K562 (cell line): ENCODE data around the gene HUS1. TPM values are rescaled to one million over a fixed set of nuclear protein-coding genes. Genes with fewer than 3 reads are reported as not detected.

Experiments used
- ATAC-seq: fragments of 200-7000 bp; cut with Tn5 transposase; 3 replicates; pipeline ENCODE4 v1.9.1; 2020; ENCODE audit warnings: moderate library complexity
- BruUV-seq: library from RNA; stranded (reverse); fragments of 400-500 nt; replicated peaks from 2 replicates; lab custom pipeline; 2021; lab: Mats Ljungman, UMichigan
- CTCF ChIA-PET: fragments of 300-600 bp; formaldehyde crosslinking; extraction: SDS; loops from one replicate; lab custom pipeline; 2021; ENCODE audit warnings: low intra/inter-chr PET ratio; lab: Yijun Ruan, JAX
- POLR2A ChIA-PET: fragments of 300-600, 350-650 bp; sonication (Branson Sonifier 250); formaldehyde crosslinking; extraction: SDS; loops from one replicate; lab custom pipeline; 2021; ENCODE audit warnings: antibody characterized with exemption, inconsistent platforms; lab: Yijun Ruan, JAX
- DNase-seq, 4 experiments: peaks; one replicate each; pipeline versions ENCODE4 v3.0.0 to v3.0.0-alpha.2; 2011 to 2018; ENCODE audit warnings: low spot score in 3 of 4, mixed read lengths in 3 of 4; ENCODE audit errors: extremely low read depth in 1 of 4
- FAIRE-seq: peaks from 2 replicates; lab custom pipeline; 2011; peaks lifted over from hg19 to GRCh38; lab: Jason Lieb, UNC
- H2AFZ ChIP-seq: 2 replicates; pipeline ENCODE4 v1.6.0; 2011; ENCODE audit warnings: low read depth, low read length, control low read depth, inconsistent platforms
- H3K27ac ChIP-seq: fragments of 200-600 bp; 3 replicates; pipeline ENCODE4 v1.8.0; 2011; ENCODE audit warnings: low read depth, mild to moderate bottlenecking, control low read depth, inconsistent platforms, low read length, moderate library complexity, mixed read lengths; ENCODE audit errors: extremely low read depth
- H3K27me3 ChIP-seq, 2 experiments: fragments of 300-600 bp in 1 of 2; 2 replicates in 1 of 2; 3 replicates in 1 of 2; pipeline versions ENCODE4 v1.6.0 to v1.8.0; 2011; ENCODE audit warnings: inconsistent platforms in 2 of 2, low read length in 2 of 2, mild to moderate bottlenecking in 1 of 2, mixed read lengths in 1 of 2, moderate library complexity in 1 of 2; ENCODE audit not compliant: control insufficient read depth in 2 of 2, insufficient read depth in 2 of 2
- H3K36me3 ChIP-seq: fragments of 300-600 bp; 3 replicates; pipeline ENCODE4 v1.8.0; 2011; ENCODE audit warnings: mild to moderate bottlenecking, low read length, inconsistent platforms; ENCODE audit not compliant: control insufficient read depth, insufficient read depth
- H3K4me1 ChIP-seq, 2 experiments: fragments of 200-600 bp in 1 of 2; replicated peaks in 1 of 2; 2 replicates in 1 of 2; 3 replicates in 1 of 2; pipeline versions ENCODE4 v1.5.1 to v1.8.0; 2011; ENCODE audit warnings: inconsistent platforms in 2 of 2, low read length in 2 of 2, mild to moderate bottlenecking in 1 of 2, mixed read lengths in 1 of 2, moderate library complexity in 1 of 2; ENCODE audit not compliant: control insufficient read depth in 2 of 2, insufficient read depth in 2 of 2
- H3K4me2 ChIP-seq: 2 replicates; pipeline ENCODE4 v1.6.1; 2011; ENCODE audit warnings: low read length, control low read depth, inconsistent platforms, mixed read lengths; ENCODE audit not compliant: insufficient read depth
- H3K4me3 ChIP-seq: fragments of 200-600 bp; sonication (generic), shearing (Covaris generic); 2 replicates; pipeline ENCODE4 v1.5.1; 2016; ENCODE audit warnings: control low read depth, inconsistent platforms
- H3K79me2 ChIP-seq: fragments of 200-600 bp; 3 replicates; pipeline ENCODE4 v1.8.0; 2011; ENCODE audit warnings: low read length, inconsistent platforms; ENCODE audit not compliant: control insufficient read depth, insufficient read depth
- H3K9ac ChIP-seq, 2 experiments: 2 replicates each; pipeline versions ENCODE4 v1.6.0 to v1.6.1; 2011; ENCODE audit warnings: low read depth in 2 of 2, low read length in 2 of 2, control low read depth in 1 of 2, inconsistent platforms in 1 of 2, mild to moderate bottlenecking in 1 of 2, mixed read lengths in 1 of 2; ENCODE audit not compliant: insufficient read depth in 1 of 2
- H3K9me1 ChIP-seq: one replicate; pipeline ENCODE4 v1.6.0; 2011; ENCODE audit warnings: inconsistent platforms, mild to moderate bottlenecking, low read length, moderate library complexity; ENCODE audit not compliant: control insufficient read depth, insufficient read depth
- H3K9me3 ChIP-seq: replicated peaks from 2 replicates; pipeline ENCODE4 v1.5.1; 2011; ENCODE audit warnings: low read depth, low read length, inconsistent platforms; ENCODE audit not compliant: control insufficient read depth, insufficient read depth
- H4K20me1 ChIP-seq: replicated peaks from 2 replicates; pipeline ENCODE4 v1.6.1; 2011; ENCODE audit warnings: low read length, inconsistent platforms, mixed read lengths; ENCODE audit not compliant: control insufficient read depth, insufficient read depth
- BRCA1 ChIP-seq, 2 experiments: fragments of 450-650 bp in 1 of 2; sonication (generic) in 1 of 2; formaldehyde crosslinking in 1 of 2; IDR thresholded peaks; 2 replicates each; pipeline versions ENCODE4 v1.5.0 to v1.6.1; 2017 to 2020; ENCODE audit warnings: mild to moderate bottlenecking in 1 of 2, missing genetic modification reagents in 1 of 2
- GTF2F1 ChIP-seq: IDR thresholded peaks from 2 replicates; pipeline ENCODE4 v1.6.1; 2011; ENCODE audit warnings: low read depth, low read length, improper control_type of control experiment
- NFIX ChIP-seq: fragments of 250-450 bp; sonication (Bioruptor Pico); IDR thresholded peaks from 2 replicates; pipeline ENCODE4 v1.4.0; 2020; ENCODE audit warnings: low read depth, mild to moderate bottlenecking, moderate library complexity
- POLR3G ChIP-seq: IDR thresholded peaks from 2 replicates; pipeline ENCODE4 v1.6.1; 2011; ENCODE audit not compliant: insufficient read length, insufficient replicate concordance; ENCODE audit errors: extremely low read depth
- RBM14 ChIP-seq: fragments of 200-400 bp; formaldehyde crosslinking; IDR thresholded peaks from 2 replicates; pipeline ENCODE4 v1.6.1; 2018; ENCODE audit warnings: low read depth, mild to moderate bottlenecking, low read length, moderate library complexity, borderline replicate concordance; ENCODE audit not compliant: insufficient read depth
- TOE1 ChIP-seq, 2 experiments: fragments of 450-650 bp in 1 of 2; sonication (generic) in 1 of 2; formaldehyde crosslinking in 1 of 2; IDR thresholded peaks; 2 replicates each; pipeline versions ENCODE4 v1.7.1 to v1.8.0; 2016 to 2022; ENCODE audit warnings: borderline replicate concordance in 2 of 2, mild to moderate bottlenecking in 2 of 2, antibody characterized with exemption in 1 of 2, inconsistent platforms in 1 of 2, low read depth in 1 of 2, missing genetic modification reagents in 1 of 2, moderate library complexity in 1 of 2
- ZFPM2 ChIP-seq: fragments of 250-450 bp; sonication (Bioruptor Pico); IDR thresholded peaks from 2 replicates; pipeline ENCODE4 v1.5.1; 2022; ENCODE audit warnings: mild to moderate bottlenecking
- ZNF436 ChIP-seq: fragments of 250-450, 450-650 bp; sonication (Bioruptor Pico); formaldehyde crosslinking; IDR thresholded peaks from 2 replicates; pipeline ENCODE4 v1.7.0; 2020; ENCODE audit warnings: mild to moderate bottlenecking
- ZNF75A ChIP-seq: fragments of 450-650 bp; formaldehyde crosslinking; IDR thresholded peaks from 2 replicates; pipeline ENCODE4 v1.4.0; 2020; ENCODE audit warnings: mild to moderate bottlenecking
- ZNF79 ChIP-seq: fragments of 250-450 bp; sonication (Bioruptor Pico); IDR thresholded peaks from 2 replicates; pipeline ENCODE4 v1.4.0; 2020; ENCODE audit warnings: low read depth, mild to moderate bottlenecking, moderate library complexity
- WGBS: fragments of 100-300 bp; shearing (Covaris generic); methylation state at CpG from one replicate; pipeline ENCODE4 v1.1.6; 2016; ENCODE audit warnings: low coverage, mixed read lengths; ENCODE audit not compliant: insufficient coverage; ENCODE audit errors: missing lambda C conversion rate; 5-methylcytosine and 5-hydroxymethylcytosine counted together
- in situ Hi-C: fragments of 300-500 bp; cut with MboI; formaldehyde crosslinking; loops from 4 replicates; pipeline ENCODE4 v1.15.0; 2018; ENCODE audit warnings: inconsistent platforms, mixed read lengths
- intact Hi-C: fragments of 100-400 bp; cut with micrococcal nuclease; formaldehyde crosslinking; loops from 2 replicates; pipeline ENCODE4 v1.14.2; 2022
- polyA plus RNA-seq, 8 experiments: library from polyadenylated mRNA; depleted of rRNA in 4 of 8; stranded (reverse) in 5 of 8; unstranded in 3 of 8; fragments of >200 nt; fragmentation: Nextera tagmentation in 2 of 8; fragmentation: Illumina TruSeq in 1 of 8; extraction: Ambion mirVana in 2 of 8; extraction: Trizol in 1 of 8; gene quantifications; 2 replicates each; pipeline versions ENCODE4 v1.2.1 to v1.2.3, GENCODE V29; 2011 to 2014; ENCODE audit warnings: inconsistent platforms in 1 of 8, missing spikeins in 1 of 8
- total RNA-seq, 7 experiments: library from RNA; depleted of rRNA in 6 of 7; stranded (reverse); fragments of >200 nt in 6 of 7; fragmentation: Illumina TruSeq in 2 of 7; extraction: Trizol in 2 of 7; gene quantifications; 2 replicates each; pipeline versions ENCODE4 v1.2.1 to v1.2.3, GENCODE V29; 2011 to 2021; ENCODE audit warnings: low replicate concordance in 1 of 7
- TF ChIP-seq, protein P1 (sequence below), 2 experiments: fragments of 450-650 bp; formaldehyde crosslinking in 1 of 2; IDR thresholded peaks; 2 replicates each; pipeline versions ENCODE4 v1.4.0 to v1.6.1; 2014 to 2020; ENCODE audit warnings: mild to moderate bottlenecking in 2 of 2, borderline replicate concordance in 1 of 2, low read depth in 1 of 2
- TF ChIP-seq, protein P2 (sequence below), 2 experiments: fragments of 450-650 bp in 1 of 2; sonication (generic) in 1 of 2; formaldehyde crosslinking; conservative IDR thresholded peaks; 2 replicates each; pipeline versions ENCODE4 v1.4.0 to v1.8.1; 2020 to 2022; ENCODE audit warnings: mild to moderate bottlenecking in 1 of 2, missing genetic modification reagents in 1 of 2

The HUS1 gene
- total and polyA plus RNA-seq, 9 of the 15 experiments (the other 6 are each of a cell fraction or from before 2014, with no cell fraction given) = 11.5 to 27.0 (median 16.5) TPM

DNA sequence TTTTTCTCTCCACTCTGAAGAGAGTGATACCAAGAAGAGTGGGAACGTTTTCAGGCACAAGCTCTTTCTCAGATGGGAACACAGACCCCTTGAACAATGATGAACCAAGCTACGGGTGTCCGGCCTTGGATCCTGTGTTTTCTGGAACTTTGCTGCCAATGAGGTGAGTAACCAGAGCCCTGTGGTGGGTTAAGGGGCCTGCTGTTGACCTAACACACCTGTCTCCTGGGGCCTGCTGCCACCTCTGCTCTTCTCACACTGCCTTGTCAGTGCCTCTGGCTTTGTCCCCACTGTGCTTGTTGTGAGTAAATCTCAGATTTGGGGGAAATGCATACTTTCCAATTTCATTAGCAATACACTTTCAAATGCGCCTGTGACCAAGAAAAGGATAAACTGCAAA lies 29.7 kb downstream of the HUS1 start:
- H3K9ac ChIP-seq = no peak overlapping the region
- no peak for ATAC-seq
- H3K27ac ChIP-seq = no peak overlapping the region
- H3K27me3 ChIP-seq = peaks cover 10 to 35% of the 10 kb centered on the region in 2 experiments; a peak in 4 of 5 replicates
- no peak overlapping the region for H3K4me3 ChIP-seq
- no peak overlapping the region for H2AFZ ChIP-seq
- H3K79me2 ChIP-seq = no peaks in the 10 kb centered on the region
- no peaks in the 10 kb centered on the region; the same call in 1 of the 2 replicates for H3K9me3 ChIP-seq
- H3K36me3 ChIP-seq = peaks cover 5% of the 10 kb centered on the region; the same call in 1 of the 3 replicates
- ChIA-PET POLR2A (interaction anchor here (0.6 kb wide), 1 partner anchor 191 kb away, joined by 3 read pairs; no protein-coding TSS in a partner anchor), CTCF (no interaction called here)
- no TSS peak for BruUV-seq
- H3K4me1 ChIP-seq = no peaks in the 10 kb centered on the region
- no peak for FAIRE-seq
- no peaks in the 10 kb centered on the region; the same call in none of the 2 replicates for H4K20me1 ChIP-seq
- H3K4me2 ChIP-seq = no peak overlapping the region
- DNase-seq = no peak
- no peak for TF ChIP-seq POLR3G
- no peak for TF ChIP-seq NFIX (CRISPR knock-in tag)
- no peak for TF ChIP-seq ZNF436 (CRISPR knock-in tag)
- no peak for TF ChIP-seq BRCA1 (IDR thresholded peaks at IDR 0.05)
- TF ChIP-seq BRCA1 (CRISPR knock-in tag; IDR thresholded peaks at IDR 0.05) = no peak
- TF ChIP-seq, protein P1, sequence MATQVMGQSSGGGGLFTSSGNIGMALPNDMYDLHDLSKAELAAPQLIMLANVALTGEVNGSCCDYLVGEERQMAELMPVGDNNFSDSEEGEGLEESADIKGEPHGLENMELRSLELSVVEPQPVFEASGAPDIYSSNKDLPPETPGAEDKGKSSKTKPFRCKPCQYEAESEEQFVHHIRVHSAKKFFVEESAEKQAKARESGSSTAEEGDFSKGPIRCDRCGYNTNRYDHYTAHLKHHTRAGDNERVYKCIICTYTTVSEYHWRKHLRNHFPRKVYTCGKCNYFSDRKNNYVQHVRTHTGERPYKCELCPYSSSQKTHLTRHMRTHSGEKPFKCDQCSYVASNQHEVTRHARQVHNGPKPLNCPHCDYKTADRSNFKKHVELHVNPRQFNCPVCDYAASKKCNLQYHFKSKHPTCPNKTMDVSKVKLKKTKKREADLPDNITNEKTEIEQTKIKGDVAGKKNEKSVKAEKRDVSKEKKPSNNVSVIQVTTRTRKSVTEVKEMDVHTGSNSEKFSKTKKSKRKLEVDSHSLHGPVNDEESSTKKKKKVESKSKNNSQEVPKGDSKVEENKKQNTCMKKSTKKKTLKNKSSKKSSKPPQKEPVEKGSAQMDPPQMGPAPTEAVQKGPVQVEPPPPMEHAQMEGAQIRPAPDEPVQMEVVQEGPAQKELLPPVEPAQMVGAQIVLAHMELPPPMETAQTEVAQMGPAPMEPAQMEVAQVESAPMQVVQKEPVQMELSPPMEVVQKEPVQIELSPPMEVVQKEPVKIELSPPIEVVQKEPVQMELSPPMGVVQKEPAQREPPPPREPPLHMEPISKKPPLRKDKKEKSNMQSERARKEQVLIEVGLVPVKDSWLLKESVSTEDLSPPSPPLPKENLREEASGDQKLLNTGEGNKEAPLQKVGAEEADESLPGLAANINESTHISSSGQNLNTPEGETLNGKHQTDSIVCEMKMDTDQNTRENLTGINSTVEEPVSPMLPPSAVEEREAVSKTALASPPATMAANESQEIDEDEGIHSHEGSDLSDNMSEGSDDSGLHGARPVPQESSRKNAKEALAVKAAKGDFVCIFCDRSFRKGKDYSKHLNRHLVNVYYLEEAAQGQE (IDR thresholded peaks at IDR 0.05; ENCODE audit: borderline replicate concordance) = no peak
- TF ChIP-seq, protein P1 (CRISPR knock-in tag; IDR thresholded peaks at IDR 0.05; ENCODE audit: low read depth) = no peak
- no peak for TF ChIP-seq ZNF75A (CRISPR knock-in tag)
- TF ChIP-seq ZFPM2 (CRISPR knock-in tag) = no peak
- no peak for TF ChIP-seq TOE1 (IDR thresholded peaks at IDR 0.05; ENCODE audit: borderline replicate concordance)
- no peak for TF ChIP-seq TOE1 (CRISPR knock-in tag; IDR thresholded peaks at IDR 0.05; ENCODE audit: borderline replicate concordance, low read depth)
- TF ChIP-seq, protein P2, sequence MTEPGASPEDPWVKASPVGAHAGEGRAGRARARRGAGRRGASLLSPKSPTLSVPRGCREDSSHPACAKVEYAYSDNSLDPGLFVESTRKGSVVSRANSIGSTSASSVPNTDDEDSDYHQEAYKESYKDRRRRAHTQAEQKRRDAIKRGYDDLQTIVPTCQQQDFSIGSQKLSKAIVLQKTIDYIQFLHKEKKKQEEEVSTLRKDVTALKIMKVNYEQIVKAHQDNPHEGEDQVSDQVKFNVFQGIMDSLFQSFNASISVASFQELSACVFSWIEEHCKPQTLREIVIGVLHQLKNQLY (CRISPR knock-in tag; conservative IDR thresholded peaks at IDR 0.05) = no peak
- TF ChIP-seq ZNF79 = no peak
- no peak for TF ChIP-seq RBM14
- TF ChIP-seq GTF2F1 = no peak
- in situ Hi-C loops (no loop called here), intact Hi-C loops (loop anchor here (5.0 kb wide), 2 partner anchors 203 to 1903 kb away; no protein-coding TSS in a partner anchor)
- WGBS = 0% methylated on average over 4 of the region's 4 CpGs
- H3K9me1 ChIP-seq = no peaks in the 10 kb centered on the region
